Thoracic aorta (tissue), 2 donors: ENCODE data around the gene TLE5. TPM values are rescaled to one million over a fixed set of nuclear protein-coding genes. Genes with fewer than 3 reads are reported as not detected.
"Not testable (repeated sequence)": the region's sequence is repeated elsewhere in the genome, so short reads cannot be mapped to it uniquely, and the experiment has no call there.

Experiments
- ATAC-seq: fragments of 150-250 bp; one replicate; pipeline ENCODE4 v1.8.0; 2017; ENCODE audit warnings: low read depth; ENCODE audit not compliant: insufficient number of reproducible peaks, low FRiP score
- DNase-seq: peaks from one replicate; pipeline ENCODE4 v3.0.0-alpha.2; 2020; ENCODE audit warnings: low spot score
- H3K27ac ChIP-seq, 2 donors: fragments of 200-600 bp; sonication (generic); 1 replicate in 1 of 2; 2 replicates in 1 of 2; pipeline ENCODE4 v1.5.1; 2016; ENCODE audit warnings: mild to moderate bottlenecking in 2 of 2, moderate library complexity in 2 of 2
- H3K27me3 ChIP-seq: fragments of 200-600 bp; sonication (generic); replicated peaks from 2 replicates; pipeline ENCODE4 v1.6.0; 2016; ENCODE audit warnings: mild to moderate bottlenecking; ENCODE audit not compliant: insufficient read depth
- H3K36me3 ChIP-seq: fragments of 200-600 bp; sonication (generic); one replicate; pipeline ENCODE4 v1.5.1; 2016
- H3K4me1 ChIP-seq, 2 donors: fragments of 200-600 bp; sonication (generic); 1 replicate in 1 of 2; 2 replicates in 1 of 2; pipeline versions ENCODE4 v1.5.1 to v1.6.0; 2016; ENCODE audit warnings: low read depth in 2 of 2, mild to moderate bottlenecking in 1 of 2; ENCODE audit not compliant: control insufficient read depth in 1 of 2
- H3K4me3 ChIP-seq: fragments of 200-600 bp; sonication (generic); 2 replicates; pipeline ENCODE4 v1.5.1; 2016; ENCODE audit warnings: mild to moderate bottlenecking
- H3K9me3 ChIP-seq: fragments of 200-600 bp; sonication (generic); 2 replicates; pipeline ENCODE4 v1.5.1; 2016
- total RNA-seq, 2 donors: library from RNA; depleted of rRNA; stranded (reverse); fragments of >200 nt; gene quantifications; one replicate each; pipeline versions ENCODE4 v1.1.0 to v1.2.3, GENCODE V29; 2016
- TF ChIP-seq, protein P1 (sequence below): fragments of 200-600 bp; sonication (generic); IDR thresholded peaks from one replicate; pipeline ENCODE4 v1.5.1; 2019; ENCODE audit warnings: antibody characterized with exemption

The TLE5 gene
- total RNA-seq, 2 donors from 2014 or later, result 346 to 448 TPM

DNA sequence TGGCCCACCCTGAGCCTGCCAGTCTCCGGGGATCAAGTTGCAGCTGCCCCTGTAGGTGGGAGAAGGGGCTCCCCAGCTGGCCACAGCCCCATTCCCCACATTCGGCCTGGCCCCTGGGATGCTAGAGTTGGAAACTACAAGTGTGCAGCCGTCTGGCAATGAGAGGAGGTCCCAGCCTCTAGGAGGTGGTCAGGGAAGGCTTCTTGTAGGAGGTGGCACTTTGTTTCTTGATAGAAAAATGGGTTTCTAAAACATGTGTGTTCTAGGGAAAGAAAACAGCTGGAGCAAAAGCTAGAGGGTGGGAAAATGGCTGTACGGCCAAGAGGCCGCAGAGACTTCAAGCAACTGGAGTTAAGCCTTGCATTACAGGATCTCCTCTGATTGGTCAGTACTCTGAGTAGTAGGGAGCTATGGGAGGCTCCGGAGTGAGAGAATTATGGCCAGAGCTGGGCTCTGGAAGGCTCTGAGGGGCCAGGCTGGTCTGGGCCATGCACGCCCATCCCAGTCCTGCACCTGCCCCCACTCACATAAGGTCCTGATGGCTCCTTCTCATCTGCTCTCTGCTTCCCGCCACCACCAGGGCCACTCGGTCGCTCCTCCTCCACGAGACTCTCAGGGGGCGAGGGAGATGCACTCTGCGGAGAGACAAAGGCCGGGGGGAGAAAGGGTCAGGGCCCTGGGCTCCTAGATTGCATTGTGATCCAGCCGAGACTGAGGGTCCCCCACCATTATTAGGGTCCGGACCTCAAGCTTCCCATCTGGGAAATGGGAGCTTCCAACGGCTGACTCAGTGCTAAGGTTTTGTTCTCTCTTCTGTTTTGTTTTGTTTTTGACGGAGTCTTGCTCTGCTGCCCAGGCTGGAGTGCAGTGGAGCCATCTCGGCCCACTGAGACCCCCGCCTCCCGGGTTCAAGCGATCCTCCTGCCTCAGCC lies 46.9 kb downstream of the TLE5 start:
- no peak for DNase-seq
- Histone ChIP-seq H3K4me1 (no peaks in the 10 kb centered on the region), H3K27me3 (no peaks in the 10 kb centered on the region), H3K36me3 (no peaks in the 10 kb centered on the region), H3K27ac (no peak overlapping the region), H3K9me3 (no peaks in the 10 kb centered on the region), H3K4me3 (no peak overlapping the region)
- ATAC-seq, result no peak
- TF ChIP-seq, protein P1, sequence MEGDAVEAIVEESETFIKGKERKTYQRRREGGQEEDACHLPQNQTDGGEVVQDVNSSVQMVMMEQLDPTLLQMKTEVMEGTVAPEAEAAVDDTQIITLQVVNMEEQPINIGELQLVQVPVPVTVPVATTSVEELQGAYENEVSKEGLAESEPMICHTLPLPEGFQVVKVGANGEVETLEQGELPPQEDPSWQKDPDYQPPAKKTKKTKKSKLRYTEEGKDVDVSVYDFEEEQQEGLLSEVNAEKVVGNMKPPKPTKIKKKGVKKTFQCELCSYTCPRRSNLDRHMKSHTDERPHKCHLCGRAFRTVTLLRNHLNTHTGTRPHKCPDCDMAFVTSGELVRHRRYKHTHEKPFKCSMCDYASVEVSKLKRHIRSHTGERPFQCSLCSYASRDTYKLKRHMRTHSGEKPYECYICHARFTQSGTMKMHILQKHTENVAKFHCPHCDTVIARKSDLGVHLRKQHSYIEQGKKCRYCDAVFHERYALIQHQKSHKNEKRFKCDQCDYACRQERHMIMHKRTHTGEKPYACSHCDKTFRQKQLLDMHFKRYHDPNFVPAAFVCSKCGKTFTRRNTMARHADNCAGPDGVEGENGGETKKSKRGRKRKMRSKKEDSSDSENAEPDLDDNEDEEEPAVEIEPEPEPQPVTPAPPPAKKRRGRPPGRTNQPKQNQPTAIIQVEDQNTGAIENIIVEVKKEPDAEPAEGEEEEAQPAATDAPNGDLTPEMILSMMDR, result no peak

DNA sequence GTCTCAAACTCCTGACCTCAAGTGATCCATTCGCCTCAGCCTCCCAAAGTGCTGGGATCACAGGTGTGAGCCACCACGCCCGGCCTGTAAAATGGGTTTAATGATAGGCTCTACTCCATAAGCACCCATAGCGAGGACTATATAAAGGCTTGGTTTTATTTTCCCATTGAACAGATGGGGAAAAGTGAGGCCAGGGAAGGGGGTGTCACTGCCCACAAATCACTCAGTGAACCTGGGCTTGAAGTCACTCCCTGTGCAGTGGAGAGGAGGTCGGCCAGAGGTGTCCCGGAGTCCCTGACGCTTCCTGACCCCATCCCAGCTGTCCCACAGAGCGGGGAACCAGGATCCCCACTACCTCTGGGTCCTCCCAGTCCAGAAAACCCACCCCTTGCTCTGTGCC lies 48.2 kb downstream of the TLE5 start:
- H3K4me3 ChIP-seq, result no peak overlapping the region
- no peaks in the 10 kb centered on the region for H3K4me1 ChIP-seq
- ATAC-seq (no peak), DNase-seq (no peak)
- no peaks in the 10 kb centered on the region for H3K9me3 ChIP-seq
- H3K27ac ChIP-seq, result no peak overlapping the region
- no peaks in the 10 kb centered on the region for H3K36me3 ChIP-seq
- TF ChIP-seq, protein P1, result no peak
- no peaks in the 10 kb centered on the region for H3K27me3 ChIP-seq

DNA sequence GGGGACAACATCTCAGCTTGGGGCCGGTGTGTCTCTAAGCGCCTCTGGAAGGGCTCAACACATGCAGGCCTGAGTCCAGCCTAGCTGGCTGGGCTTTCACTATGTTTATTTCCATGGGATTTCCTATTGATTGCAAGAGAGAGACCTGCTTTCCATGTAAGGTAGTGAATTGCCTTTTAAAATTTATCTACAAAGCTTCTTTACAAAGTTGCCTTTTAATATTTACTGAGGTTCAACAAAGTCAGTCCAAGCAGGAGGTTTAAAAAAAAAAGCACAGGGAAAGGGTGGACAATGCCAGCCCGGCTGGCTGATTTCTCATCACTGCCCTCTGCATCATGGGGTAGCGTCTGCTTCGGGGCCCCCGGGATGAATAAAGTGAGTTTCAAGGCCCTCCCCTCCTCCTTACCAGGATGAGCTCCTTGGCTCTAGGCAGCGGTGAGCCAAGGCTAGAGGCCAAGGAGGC lies 49.0 kb downstream of the TLE5 start:
- DNase-seq, result no peak
- no peaks in the 10 kb centered on the region for H3K27me3 ChIP-seq
- no peaks in the 10 kb centered on the region for H3K36me3 ChIP-seq
- no peak for ATAC-seq
- TF ChIP-seq, protein P1, result no peak
- no peaks in the 10 kb centered on the region for H3K4me1 ChIP-seq
- no peaks in the 10 kb centered on the region for H3K9me3 ChIP-seq
- no peak overlapping the region for H3K4me3 ChIP-seq
- no peak overlapping the region for H3K27ac ChIP-seq

DNA sequence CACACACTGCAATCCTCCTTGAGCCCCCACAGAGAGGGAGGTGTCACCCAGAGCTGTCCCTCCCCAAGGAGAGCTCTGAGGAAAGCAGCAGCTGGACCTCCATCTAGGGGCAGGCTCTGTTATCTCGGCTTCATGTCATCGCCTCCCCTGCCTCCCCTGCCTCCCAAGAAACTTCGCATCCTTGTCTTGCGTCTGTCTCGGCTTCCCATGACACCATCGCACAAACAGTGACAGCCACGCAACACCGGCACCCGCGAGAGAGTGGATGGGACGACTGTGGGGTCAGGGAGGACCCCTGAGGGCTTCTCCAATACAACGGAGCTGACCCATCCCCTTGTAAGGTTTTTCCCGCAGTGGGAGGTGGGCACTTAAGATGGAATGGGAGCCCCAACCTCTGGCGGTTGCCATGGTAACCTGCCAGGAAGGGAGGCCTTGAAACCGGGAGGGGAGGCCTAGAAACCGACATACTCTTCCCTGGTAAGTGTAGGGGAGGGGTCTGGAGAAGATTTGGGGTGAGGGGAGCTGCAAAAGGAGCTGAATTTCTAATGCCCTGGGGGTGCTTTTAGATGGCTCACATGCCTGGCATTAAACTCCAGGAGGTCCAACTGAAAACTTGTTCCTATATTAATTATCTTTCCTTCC lies 49.6 kb downstream of the TLE5 start:
- Histone ChIP-seq H3K4me3 (no peak overlapping the region), H3K9me3 (no peaks in the 10 kb centered on the region), H3K27ac (no peak overlapping the region), H3K36me3 (no peaks in the 10 kb centered on the region), H3K27me3 (no peaks in the 10 kb centered on the region), H3K4me1 (no peaks in the 10 kb centered on the region)
- TF ChIP-seq, protein P1, result no peak
- ATAC-seq, result no peak
- DNase-seq, result no peak

DNA sequence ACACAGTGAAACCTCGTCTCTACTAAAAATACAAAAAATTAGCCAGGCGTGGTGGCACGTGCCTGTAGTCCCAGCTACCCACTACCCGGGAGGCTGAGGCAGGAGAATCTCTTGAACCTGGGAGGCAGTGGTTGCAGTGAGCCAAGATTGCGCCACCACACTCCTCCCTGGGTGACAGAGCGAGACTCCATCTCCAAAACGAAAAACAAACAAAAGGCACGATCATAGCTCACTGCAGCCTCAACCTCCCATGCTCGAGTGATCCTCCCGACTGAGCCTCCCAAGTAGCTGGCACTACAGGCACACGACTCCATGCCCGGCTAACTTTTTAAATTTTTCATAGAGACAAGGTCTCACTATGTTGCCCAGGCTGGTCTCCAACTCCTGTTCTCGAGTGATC lies 50.2 kb downstream of the TLE5 start:
- not testable (repeated sequence) for H3K4me1 ChIP-seq, H3K36me3 ChIP-seq, DNase-seq, H3K9me3 ChIP-seq, ATAC-seq, H3K27me3 ChIP-seq, H3K4me3 ChIP-seq, H3K27ac ChIP-seq
